Right renal cortex interstitium (tissue), 3 donors: ENCODE measurements around the gene SHANK1. TPM values are rescaled to one million over a fixed set of nuclear protein-coding genes. Genes with fewer than 3 reads are reported as not detected.

Source experiments
- DNase-seq, 3 donors: peaks; one replicate each; pipeline ENCODE4 v3.0.0-alpha.2; 2013; ENCODE audit warnings: low read depth in 3 of 3, low spot score in 2 of 3
- polyA plus RNA-seq, 3 donors: library from polyadenylated mRNA; unstranded; fragments of 120-200 nt; gene quantifications; one replicate each; pipeline ENCODE4 v1.2.1, GENCODE V29; 2013; ENCODE audit not compliant: insufficient read length in 3 of 3

Gene SHANK1
- polyA plus RNA-seq, 3 donors, result 3.5 to 5.0 (median 4.9) TPM

GRCh38 chr19:50662651-50663481 is 56.7 kb downstream of the SHANK1 start:
- no peak for DNase-seq

- DNase-seq, result no peak
Observed at GRCh38 chr19:50661766-50662650, 57.6 kb downstream of the SHANK1 start.

- DNase-seq, result no peak
Observed at GRCh38 chr19:50661023-50661422, 58.6 kb downstream of the SHANK1 start.

- DNase-seq, result no peak
Observed at GRCh38 chr19:50660088-50660366, 59.6 kb downstream of the SHANK1 start.

- DNase-seq, result no peak
Observed at GRCh38 chr19:50659318-50660087, 60.1 kb downstream of the SHANK1 start.

GRCh38 chr19:50658441-50659317 is 60.9 kb downstream of the SHANK1 start:
- peak; percentile 72 to 81 (median 76) for DNase-seq

GRCh38 chr19:50657712-50658440 is 61.7 kb downstream of the SHANK1 start:
- peak; percentile 86 to 95 (median 92) for DNase-seq

- DNase-seq, result no peak
Observed at GRCh38 chr19:50657222-50657669, 62.4 kb downstream of the SHANK1 start.

GRCh38 chr19:50654882-50655281 is 64.7 kb downstream of the SHANK1 start:
- DNase-seq, result no peak

- DNase-seq, result no peak
Observed at GRCh38 chr19:50652722-50653121, 66.9 kb downstream of the SHANK1 start.

- no peak for DNase-seq
Observed at GRCh38 chr19:50651174-50651573, 68.4 kb downstream of the SHANK1 start.

GRCh38 chr19:50649433-50650391 is 69.9 kb downstream of the SHANK1 start, which contains the start of gene C19orf81:
TSS of gene C19orf81 (plus strand) at chr19:50649445. CDS start at chr19:50649445, 0 bp downstream.
- no peak for DNase-seq

GRCh38 chr19:50648659-50649058 is 70.9 kb downstream of the SHANK1 start:
- no peak for DNase-seq

- no peak for DNase-seq
Observed at GRCh38 chr19:50647879-50648615, 71.6 kb downstream of the SHANK1 start.

- DNase-seq, result no peak
Observed at GRCh38 chr19:50646074-50646807, 73.4 kb downstream of the SHANK1 start.

- DNase-seq, result no peak
Observed at GRCh38 chr19:50645107-50645506, 74.5 kb downstream of the SHANK1 start.
